Raji (cell line): Measurements from ENCODE around the gene SAMD4A.

Experiments
- POLR2A ChIP-seq: IDR thresholded peaks from 2 replicates; pipeline ENCODE4 v1.6.1; 2011; ENCODE audit warnings: low read depth, low read length, control low read depth; ENCODE audit not compliant: insufficient read depth

Gene SAMD4A

GRCh38 chr14:54792288-54792687 lies 225.4 kb downstream of the SAMD4A start:
- no peak for TF ChIP-seq POLR2A

DNA sequence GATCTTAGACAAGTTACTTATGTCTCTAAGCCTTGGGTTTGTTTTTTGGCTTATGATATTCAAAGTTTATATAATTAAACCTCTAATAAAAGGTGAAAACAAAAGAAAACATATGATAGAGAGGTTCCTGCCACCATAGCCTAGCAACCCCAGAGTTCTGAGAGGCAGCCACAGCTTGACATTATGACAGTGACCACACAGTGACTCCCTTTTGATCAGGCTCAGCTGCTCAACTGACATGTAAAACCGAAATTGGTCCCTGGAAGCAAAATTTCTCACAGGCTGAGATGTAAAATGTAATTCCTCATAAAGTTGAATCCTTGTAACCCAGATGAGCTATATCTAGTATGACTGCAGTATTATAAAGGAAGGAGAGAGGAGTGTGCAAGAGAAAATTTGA lies 227.2 kb downstream of the SAMD4A start:
- no peak for TF ChIP-seq POLR2A

DNA sequence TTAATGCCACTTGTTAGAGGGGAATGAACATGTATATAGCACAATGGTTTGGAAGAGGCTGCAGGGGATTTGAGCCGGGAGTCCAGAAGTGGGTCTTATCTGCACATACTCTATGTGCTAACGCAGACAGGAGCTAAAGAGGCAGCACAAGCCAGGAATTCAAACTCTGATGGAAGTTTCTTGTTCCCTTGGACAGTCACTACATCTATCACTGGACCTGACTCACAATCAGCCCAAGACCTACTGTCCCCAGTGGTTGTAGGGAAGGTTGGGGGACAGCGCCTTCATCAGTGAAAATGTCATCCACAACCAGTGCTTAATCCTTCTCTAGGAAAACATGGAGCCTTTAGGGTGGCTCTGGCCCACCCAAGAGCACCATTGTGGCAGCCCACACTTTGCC lies 227.9 kb downstream of the SAMD4A start:
- TF ChIP-seq POLR2A = no peak

- no peak for TF ChIP-seq POLR2A
Observed at GRCh38 chr14:54796961-54797360, 230.0 kb downstream of the SAMD4A start.

DNA sequence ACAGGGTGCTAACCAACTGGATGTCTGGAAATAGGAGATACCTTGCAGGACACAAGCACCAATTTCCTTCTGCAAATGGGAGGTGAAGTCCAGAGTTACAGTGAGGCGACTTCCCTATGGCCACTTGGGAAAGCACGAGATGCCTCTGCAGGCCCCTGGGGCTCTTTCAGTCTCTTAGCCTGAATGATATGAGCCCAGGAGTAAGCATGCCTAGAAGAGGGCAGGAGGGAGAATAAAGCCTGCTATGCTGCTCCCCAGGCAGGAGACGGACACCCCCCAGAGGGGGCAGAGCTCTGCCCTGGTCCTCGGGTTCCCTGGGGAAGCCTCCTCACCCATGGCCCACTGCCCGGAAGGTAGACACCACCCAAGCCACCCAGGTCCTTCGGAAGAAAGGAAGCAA lies 230.6 kb downstream of the SAMD4A start:
- no peak for TF ChIP-seq POLR2A

- no peak for TF ChIP-seq POLR2A
Observed at GRCh38 chr14:54797986-54798385, 231.1 kb downstream of the SAMD4A start.

DNA sequence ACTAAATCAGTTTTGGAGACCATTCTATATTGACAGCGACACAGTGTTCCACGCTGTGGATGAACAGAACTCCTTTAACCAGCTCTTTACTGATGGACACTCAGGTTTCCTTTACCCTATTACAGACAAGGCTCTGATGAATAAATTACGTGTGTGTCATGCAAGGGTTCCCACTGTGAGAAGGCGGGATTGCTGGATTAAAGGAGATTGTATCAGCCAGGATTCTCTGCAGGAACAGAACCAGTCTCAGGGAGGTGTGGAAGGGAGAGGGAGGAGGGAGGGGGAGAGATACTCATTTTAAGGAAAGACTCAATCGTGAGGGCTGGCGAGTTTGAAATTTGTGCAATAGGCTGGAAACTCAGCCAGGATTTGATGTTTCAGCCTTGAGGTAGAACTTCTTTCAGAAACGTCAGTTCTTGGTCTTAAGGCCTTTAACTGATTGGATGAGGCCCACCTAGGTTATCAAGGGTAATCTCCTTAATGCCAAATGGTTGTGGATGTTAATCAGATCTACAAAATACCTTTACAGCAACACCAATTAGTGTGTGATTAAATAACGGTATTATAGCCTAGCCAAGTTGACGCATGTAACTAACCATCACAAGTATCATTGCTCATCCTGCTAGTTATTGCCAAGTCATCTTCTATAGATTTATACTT lies 231.7 kb downstream of the SAMD4A start:
- no peak for TF ChIP-seq POLR2A

DNA sequence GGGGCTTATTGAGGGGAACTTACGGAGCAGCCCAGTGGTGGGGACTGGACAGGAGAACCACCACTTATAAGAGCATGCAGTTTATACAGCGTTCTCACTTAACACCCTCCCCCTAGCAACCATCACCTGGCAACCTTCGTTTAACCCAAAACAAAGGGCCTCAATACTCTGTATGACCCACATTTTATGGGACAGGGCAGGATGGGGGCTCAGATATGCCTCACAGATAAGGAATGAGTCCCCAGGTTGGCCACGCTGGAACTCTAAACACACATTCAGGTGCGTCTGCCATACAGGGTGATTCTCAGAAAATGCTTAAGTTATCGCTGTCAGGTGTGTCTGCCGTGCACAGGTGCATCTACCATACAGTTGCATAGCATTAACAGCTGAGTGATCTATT lies 236.5 kb downstream of the SAMD4A start:
- TF ChIP-seq POLR2A = no peak

- TF ChIP-seq POLR2A = no peak
Observed at GRCh38 chr14:54803926-54804537, 237.1 kb downstream of the SAMD4A start.

DNA sequence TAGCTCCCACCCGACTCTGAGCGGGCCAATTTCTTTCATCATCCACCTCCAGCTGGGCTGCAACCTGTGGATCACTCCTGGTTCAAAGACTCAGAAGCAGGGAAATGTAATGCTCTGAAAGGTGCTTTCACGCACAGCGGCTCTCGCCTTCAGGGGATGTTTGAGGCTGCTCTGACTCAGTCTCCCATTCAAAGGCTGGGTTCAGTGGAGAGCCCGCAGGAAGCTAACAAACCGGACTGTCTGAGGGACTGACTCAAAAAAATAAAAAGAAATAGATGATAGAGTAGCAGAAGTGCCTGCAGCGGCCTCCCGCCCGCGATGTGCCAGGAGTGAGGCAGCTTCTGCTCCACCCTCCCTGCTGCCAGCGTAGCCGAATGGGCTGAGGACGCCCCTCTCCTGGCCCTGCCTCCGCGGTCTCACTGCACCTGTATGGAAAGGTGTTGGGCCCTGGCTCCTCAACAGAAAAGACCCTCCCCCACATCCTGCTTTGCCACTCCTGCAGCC lies 237.7 kb downstream of the SAMD4A start:
- TF ChIP-seq POLR2A = no peak

GRCh38 chr14:54805070-54805444 lies 238.1 kb downstream of the SAMD4A start:
- no peak for TF ChIP-seq POLR2A

- no peak for TF ChIP-seq POLR2A
Observed at GRCh38 chr14:54805445-54806322, 238.8 kb downstream of the SAMD4A start.

DNA sequence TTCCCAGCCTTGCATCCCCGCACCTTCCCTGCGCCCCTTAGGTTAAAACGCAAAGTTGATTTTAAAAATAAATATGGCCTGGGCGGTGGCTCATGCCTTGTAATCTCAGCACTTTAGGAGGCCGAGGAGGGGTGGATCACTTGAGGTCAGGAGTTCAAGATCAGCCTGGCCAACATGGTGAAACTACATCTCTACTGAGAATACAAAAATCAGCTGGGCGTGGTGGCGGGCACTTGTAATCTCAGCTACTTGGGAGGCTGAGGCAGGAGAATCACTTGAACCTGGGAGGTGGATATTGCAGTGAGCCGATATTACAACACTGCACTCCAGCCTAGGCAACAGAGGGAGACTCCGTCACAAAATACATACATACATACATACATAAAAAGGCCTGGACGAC lies 239.7 kb downstream of the SAMD4A start:
- no peak for TF ChIP-seq POLR2A

DNA sequence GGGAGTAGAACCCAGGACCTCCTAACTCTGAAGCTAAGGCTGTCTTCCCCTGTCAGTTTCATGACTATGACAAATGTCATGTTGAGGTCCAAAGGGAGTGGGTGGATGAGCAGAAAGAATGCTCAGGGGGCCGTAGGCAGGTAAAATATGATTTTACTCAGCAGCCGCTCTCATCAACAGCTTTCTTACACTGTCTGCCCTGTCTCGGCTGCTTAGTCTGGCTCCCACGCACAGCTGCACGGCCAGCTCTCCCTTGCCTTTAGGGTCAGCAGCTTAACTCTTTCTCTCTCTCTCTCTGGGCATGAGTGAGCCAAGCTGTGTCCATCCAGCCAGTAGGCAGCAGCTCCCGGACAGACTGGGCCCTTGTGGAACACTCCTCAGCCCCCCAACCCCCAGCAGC lies 240.5 kb downstream of the SAMD4A start:
- TF ChIP-seq POLR2A = no peak

- no peak for TF ChIP-seq POLR2A
Observed at GRCh38 chr14:54807881-54808280, 241.0 kb downstream of the SAMD4A start.

DNA sequence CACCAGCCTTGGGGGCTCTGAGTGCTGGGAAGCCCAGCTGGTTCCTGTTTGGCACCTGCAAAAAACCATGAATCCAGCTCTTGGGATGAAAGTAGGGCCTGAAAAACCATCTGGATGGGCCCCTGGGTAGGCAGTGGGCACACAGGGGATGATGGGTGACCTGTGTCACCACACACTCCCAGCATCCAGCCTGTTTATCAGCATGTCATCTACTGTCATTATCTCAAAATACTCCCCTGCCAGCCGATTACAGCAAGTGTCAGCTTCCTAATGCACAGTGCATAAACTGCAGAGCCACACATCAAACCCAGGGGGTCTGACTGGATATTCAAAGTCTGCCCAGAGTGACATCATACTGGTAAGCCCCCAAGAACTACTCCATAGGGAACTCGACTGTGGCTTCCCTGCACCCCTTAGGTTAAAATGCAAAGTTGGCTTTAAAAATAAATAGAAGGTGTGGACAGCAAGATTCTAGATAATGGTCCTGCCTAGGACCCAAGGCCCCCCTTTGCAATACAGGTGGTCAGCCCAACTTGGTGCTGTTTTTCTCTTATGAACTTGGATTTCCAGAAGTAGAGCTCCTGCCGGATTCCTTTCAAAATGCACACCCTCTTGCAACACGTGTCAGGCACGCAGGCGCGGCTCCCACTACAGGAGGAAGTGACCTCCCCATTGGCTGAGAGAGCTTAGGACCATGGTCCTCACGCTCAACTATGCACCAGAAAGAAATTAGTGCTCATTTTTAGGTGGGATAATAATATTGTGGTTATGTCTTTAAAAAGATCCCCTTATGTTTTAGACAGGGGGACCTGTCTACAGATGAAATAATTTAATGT lies 241.6 kb downstream of the SAMD4A start:
- TF ChIP-seq POLR2A = no peak

DNA sequence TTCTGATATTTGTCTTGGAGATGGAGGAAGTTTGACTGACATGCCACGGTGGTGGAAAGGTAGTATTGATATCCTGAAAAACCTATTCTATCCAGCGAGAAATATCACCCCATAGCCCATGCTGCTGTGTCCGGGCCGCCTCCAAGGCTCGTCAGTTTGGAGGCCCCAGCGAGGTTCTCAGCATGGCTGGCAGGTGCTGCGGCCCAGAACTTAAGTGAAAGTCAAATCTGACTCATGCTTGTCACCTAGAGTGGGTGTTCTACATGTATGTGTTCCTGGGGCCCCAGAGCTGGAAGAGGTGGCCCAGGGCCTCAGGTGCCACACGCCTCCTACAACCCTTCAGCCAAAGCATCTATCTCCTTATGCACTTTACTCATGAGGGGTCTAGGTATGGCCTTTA lies 242.8 kb downstream of the SAMD4A start:
- TF ChIP-seq POLR2A = no peak
